Right atrium auricular region (tissue), 2 donors: ENCODE results near the gene ACO2. TPM values are rescaled to one million over a fixed set of nuclear protein-coding genes. Genes with fewer than 3 reads are reported as not detected.

Experiments
- DNase-seq: peaks from one replicate; pipeline ENCODE4 v3.0.0-alpha.2; 2019; ENCODE audit warnings: low spot score
- H3K27ac ChIP-seq, 2 donors: fragments of 200-600 bp; sonication (generic); 1 replicate in 1 of 2; 2 replicates in 1 of 2; pipeline ENCODE4 v1.5.1; 2016 to 2019
- H3K27me3 ChIP-seq, 2 donors: fragments of 200-600 bp; sonication (generic); one replicate each; pipeline versions ENCODE4 v1.5.1 to v1.6.0; 2017 to 2019
- H3K36me3 ChIP-seq: fragments of 200-600 bp; sonication (generic); one replicate; pipeline ENCODE4 v1.5.1; 2016
- H3K4me1 ChIP-seq, 2 donors: fragments of 200-600 bp; sonication (generic); one replicate each; pipeline versions ENCODE4 v1.5.1 to v1.6.0; 2017 to 2019
- H3K4me3 ChIP-seq, 2 donors: fragments of 200-600 bp; sonication (generic); 1 replicate in 1 of 2; 2 replicates in 1 of 2; pipeline ENCODE4 v1.5.1; 2017 to 2019; ENCODE audit warnings: mild to moderate bottlenecking in 1 of 2, moderate library complexity in 1 of 2
- H3K9me3 ChIP-seq, 2 donors: fragments of 200-600 bp; sonication (generic); one replicate each; pipeline ENCODE4 v1.5.1; 2019
- total RNA-seq, 2 donors: library from RNA; depleted of rRNA; stranded (reverse); fragments of >200 nt; gene quantifications; one replicate each; pipeline ENCODE4 v1.1.0, GENCODE V29; 2016
- TF ChIP-seq, protein P1 (sequence below), 2 donors: fragments of 200-600 bp; sonication (generic); IDR thresholded peaks; one replicate each; pipeline ENCODE4 v1.5.1; 2019; ENCODE audit warnings: antibody characterized with exemption in 2 of 2

The ACO2 gene
- total RNA-seq, 2 donors from 2014 or later: 447 to 604 TPM

DNA sequence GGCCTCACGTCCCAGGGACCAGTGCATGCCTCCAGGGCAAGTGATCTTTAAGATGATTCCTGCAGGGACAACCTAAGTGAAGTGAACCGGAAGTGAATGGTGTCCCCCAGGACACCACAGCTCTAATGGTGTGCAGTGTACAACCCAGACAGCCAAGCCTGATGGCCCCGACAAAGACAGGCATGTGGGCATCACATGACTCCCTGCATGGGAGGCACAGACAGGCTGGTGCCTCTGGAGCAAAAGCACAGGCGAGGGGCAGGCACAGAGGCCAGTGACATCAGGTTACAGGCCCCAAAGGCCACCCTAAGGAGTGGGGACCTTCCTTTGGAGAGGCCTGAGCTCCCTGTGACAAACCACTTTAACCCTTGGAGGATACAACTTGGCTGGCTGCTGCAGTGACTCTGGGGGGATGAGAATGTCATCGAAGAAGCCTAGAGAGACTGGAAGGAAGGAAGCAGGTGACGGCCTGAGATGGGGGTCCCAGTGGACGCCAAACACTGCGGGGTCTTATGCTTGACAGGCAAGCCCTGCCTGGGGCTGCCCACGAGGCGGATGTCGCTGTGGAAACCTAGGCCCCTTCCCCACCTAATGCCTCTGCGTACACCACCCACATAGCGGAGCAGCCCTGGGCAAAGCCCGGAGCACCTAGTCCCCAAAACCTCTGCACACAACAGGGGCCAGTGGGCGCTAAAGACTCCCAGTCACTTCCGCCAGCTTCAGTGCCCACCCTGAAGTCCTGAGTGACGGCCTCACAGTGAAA, 63.0 kb downstream of the ACO2 start:
- DNase-seq: no peak
- no peaks in the 10 kb centered on the region for H3K27me3 ChIP-seq
- H3K27ac ChIP-seq: peak overlapping the region; percentile 70 to 73
- H3K4me3 ChIP-seq: no peak overlapping the region
- TF ChIP-seq, protein P1, sequence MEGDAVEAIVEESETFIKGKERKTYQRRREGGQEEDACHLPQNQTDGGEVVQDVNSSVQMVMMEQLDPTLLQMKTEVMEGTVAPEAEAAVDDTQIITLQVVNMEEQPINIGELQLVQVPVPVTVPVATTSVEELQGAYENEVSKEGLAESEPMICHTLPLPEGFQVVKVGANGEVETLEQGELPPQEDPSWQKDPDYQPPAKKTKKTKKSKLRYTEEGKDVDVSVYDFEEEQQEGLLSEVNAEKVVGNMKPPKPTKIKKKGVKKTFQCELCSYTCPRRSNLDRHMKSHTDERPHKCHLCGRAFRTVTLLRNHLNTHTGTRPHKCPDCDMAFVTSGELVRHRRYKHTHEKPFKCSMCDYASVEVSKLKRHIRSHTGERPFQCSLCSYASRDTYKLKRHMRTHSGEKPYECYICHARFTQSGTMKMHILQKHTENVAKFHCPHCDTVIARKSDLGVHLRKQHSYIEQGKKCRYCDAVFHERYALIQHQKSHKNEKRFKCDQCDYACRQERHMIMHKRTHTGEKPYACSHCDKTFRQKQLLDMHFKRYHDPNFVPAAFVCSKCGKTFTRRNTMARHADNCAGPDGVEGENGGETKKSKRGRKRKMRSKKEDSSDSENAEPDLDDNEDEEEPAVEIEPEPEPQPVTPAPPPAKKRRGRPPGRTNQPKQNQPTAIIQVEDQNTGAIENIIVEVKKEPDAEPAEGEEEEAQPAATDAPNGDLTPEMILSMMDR (IDR thresholded peaks at IDR 0.05): no peak
- peaks cover 65% of the 10 kb centered on the region for H3K36me3 ChIP-seq
- H3K4me1 ChIP-seq: peaks cover 0 to 31% of the 10 kb centered on the region in 2 donors
- no peaks in the 10 kb centered on the region for H3K9me3 ChIP-seq

DNA sequence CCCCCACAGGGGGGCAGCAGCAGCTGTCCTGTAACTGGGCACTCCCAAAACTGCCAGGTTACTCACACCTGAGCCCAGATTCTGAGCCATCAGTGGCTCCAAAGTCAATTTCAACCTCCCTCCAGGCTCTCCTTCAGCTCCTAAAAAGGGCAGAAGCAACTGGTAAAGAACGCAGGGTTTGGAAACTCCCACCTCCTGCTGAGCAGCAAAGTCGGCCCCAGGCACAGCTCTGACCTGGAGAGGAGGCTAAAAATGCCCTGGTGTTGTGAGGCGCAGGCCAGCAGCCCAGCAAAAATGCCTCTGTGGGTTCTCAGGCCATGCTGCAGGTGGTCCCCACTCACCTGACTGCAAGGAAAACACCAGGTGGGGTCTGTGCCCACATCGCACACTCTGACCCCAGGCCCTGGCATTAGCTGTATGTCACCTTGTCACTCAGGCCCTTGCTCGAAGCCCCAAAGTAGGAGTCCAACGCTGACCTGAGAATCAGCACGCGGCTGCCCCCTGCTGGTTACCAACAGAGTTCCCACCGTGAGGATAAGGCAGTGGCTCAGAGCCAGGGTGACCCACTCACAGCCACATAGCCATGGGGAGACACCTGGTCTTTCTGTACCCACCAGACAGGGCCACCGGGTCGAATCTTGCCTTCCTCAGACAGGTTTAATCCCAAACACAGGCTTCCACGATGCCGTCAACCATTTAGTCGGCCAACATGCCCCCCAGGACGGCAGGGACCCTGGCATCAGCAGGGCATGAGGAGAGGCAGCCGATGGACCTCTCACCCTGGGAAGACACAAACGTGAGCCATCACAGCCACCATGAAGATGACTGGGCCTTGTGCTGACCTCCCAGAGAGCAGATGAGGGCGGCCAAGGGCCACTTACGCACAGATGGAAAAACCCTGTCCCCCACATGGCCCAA, 64.2 kb downstream of the ACO2 start:
- DNase-seq: peak; percentile 74
- Histone ChIP-seq H3K27me3 (no peaks in the 10 kb centered on the region), H3K36me3 (peaks cover 53% of the 10 kb centered on the region), H3K27ac (peak overlapping the region; percentile 70 to 73), H3K4me3 (no peak overlapping the region), H3K9me3 (no peaks in the 10 kb centered on the region), H3K4me1 (peaks cover 0 to 31% of the 10 kb centered on the region in 2 donors)
- TF ChIP-seq, protein P1 (IDR thresholded peaks at IDR 0.05): peak; percentile 69 to 83

DNA sequence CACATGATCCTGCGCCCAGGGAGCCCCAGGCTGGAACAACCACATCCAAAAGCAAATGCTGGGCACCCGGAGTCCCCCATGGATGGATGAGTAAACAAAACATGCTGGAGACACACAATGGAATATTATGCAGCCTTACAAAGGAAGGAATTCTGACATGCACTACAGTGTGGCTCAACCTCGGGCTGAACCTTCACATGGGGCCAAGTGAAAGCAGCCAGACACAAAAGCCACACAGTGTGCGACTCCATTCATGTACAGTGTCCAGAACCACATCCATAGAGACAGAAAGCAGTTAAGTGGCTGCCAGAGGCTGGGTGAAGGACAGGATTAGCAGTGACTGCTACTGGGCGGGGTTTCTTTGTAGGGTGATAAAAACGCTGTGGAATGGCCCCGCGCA, 65.3 kb downstream of the ACO2 start:
- H3K9me3 ChIP-seq: no peaks in the 10 kb centered on the region
- H3K36me3 ChIP-seq: peaks cover 42% of the 10 kb centered on the region
- no peaks in the 10 kb centered on the region for H3K27me3 ChIP-seq
- no peak overlapping the region for H3K4me3 ChIP-seq
- H3K27ac ChIP-seq: peak overlapping the region in 1 of 2 donors; percentile 13
- H3K4me1 ChIP-seq: peaks cover 0 to 32% of the 10 kb centered on the region in 2 donors
- no peak for DNase-seq
- TF ChIP-seq, protein P1 (IDR thresholded peaks at IDR 0.05): no peak

DNA sequence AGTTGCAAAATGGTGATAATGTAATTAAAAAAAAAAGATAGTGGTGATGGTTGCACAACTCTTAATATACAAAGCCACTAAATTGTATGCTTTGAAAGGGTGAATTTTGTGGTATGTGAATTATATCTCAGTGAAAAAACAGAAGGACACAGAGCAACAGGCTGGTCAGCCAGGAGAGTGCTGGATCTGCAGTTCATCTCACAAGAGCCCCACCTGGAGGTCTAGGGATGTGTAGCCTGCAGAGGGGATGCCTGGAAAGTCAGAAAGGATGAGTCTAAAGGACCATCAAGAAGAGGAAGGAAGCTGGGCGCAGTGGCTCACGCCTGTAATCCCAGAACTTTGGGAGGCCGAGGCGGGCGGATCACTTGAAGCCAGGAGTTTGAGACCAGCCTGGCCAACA, 66.3 kb downstream of the ACO2 start:
- DNase-seq: no peak
- TF ChIP-seq, protein P1 (IDR thresholded peaks at IDR 0.05): no peak
- Histone ChIP-seq H3K4me1 (peaks cover 0 to 42% of the 10 kb centered on the region in 2 donors), H3K27ac (no peak overlapping the region), H3K9me3 (no peaks in the 10 kb centered on the region), H3K36me3 (peaks cover 34% of the 10 kb centered on the region), H3K4me3 (no peak overlapping the region), H3K27me3 (no peaks in the 10 kb centered on the region)

DNA sequence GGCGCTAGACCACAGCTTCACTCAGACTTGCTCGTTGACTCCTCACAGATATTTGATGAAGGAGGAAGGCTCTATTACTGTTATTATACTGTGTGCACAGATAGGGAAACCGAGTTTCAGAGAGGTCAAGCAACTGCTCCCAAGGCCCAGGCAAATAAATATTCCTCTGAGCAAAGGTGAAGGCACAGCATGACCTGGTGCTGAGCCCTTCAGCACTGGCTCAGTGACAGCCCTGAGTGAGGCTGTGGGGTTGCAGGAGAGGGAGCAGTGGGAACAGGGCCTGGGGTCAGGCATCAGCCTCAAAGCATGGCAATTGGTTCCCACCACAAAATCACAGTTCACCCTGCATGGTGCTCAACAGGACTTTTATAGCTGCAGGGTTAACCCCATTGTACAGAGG, 68.3 kb downstream of the ACO2 start:
- no peaks in the 10 kb centered on the region for H3K27me3 ChIP-seq
- TF ChIP-seq, protein P1 (IDR thresholded peaks at IDR 0.05): no peak
- H3K4me1 ChIP-seq: peaks cover 0 to 50% of the 10 kb centered on the region in 2 donors
- H3K36me3 ChIP-seq: peaks cover 15% of the 10 kb centered on the region
- no peak overlapping the region for H3K27ac ChIP-seq
- H3K9me3 ChIP-seq: no peaks in the 10 kb centered on the region
- H3K4me3 ChIP-seq: no peak overlapping the region
- DNase-seq: no peak
